ENCODE results near the gene ADAMTS3.

The ADAMTS3 gene

DNA sequence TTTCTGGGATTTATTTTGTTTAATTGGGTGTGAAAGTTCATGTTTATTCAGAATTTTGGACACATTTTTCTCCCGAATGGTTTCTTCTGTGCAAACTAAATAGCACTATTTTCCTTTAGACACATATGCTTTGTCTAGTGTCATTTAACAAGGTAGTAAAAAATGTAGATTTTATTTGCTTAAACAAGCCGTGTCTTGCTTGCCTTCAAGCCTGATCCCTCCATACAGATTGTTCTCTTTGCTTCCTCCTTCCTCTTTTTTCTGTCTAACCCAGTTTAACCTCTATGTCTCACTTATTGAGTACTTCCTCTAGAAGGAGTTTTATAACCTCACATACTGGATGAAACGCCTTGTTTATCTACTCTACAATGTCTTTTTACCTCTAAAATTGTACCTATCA is 325.4 kb downstream of the ADAMTS3 start (continued):
- no peak for TF ChIP-seq ZNF24 (tag by site-specific recombination; IDR thresholded peaks at IDR 0.05)

- H3K4me3 ChIP-seq (ENCODE audit: low read depth, low read length): no peak overlapping the region
- H3K9me3 ChIP-seq (ENCODE audit: control insufficient read depth, insufficient read depth, low read depth, low read length): no peaks in the 10 kb centered on the region
- CTCF ChIA-PET: no interaction called here
- POLR2A ChIA-PET: no interaction called here
- H3K4me1 ChIP-seq (ENCODE audit: control insufficient read depth, insufficient read depth, low read length): no peaks in the 10 kb centered on the region
- TF ChIP-seq ZNF292 (tag by site-specific recombination; IDR thresholded peaks at IDR 0.05; ENCODE audit: borderline replicate concordance, low read depth) (no peak), FEZF1 (tag by site-specific recombination; IDR thresholded peaks at IDR 0.05) (no peak), ZNF518A (tag by site-specific recombination; conservative IDR thresholded peaks at IDR 0.05; ENCODE audit: low read depth) (no peak), KLF1 (tag by site-specific recombination; IDR thresholded peaks at IDR 0.05) (no peak), ZSCAN16 (tag by site-specific recombination; IDR thresholded peaks at IDR 0.05) (no peak), KLF9 (tag by site-specific recombination; IDR thresholded peaks at IDR 0.05; ENCODE audit: low read depth) (no peak), YY1 (tag by site-specific recombination; IDR thresholded peaks at IDR 0.05) (no peak)
- TF ChIP-seq, protein P1, sequence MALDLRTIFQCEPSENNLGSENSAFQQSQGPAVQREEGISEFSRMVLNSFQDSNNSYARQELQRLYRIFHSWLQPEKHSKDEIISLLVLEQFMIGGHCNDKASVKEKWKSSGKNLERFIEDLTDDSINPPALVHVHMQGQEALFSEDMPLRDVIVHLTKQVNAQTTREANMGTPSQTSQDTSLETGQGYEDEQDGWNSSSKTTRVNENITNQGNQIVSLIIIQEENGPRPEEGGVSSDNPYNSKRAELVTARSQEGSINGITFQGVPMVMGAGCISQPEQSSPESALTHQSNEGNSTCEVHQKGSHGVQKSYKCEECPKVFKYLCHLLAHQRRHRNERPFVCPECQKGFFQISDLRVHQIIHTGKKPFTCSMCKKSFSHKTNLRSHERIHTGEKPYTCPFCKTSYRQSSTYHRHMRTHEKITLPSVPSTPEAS (tag by site-specific recombination; IDR thresholded peaks at IDR 0.05): no peak
- TF ChIP-seq, protein P2, sequence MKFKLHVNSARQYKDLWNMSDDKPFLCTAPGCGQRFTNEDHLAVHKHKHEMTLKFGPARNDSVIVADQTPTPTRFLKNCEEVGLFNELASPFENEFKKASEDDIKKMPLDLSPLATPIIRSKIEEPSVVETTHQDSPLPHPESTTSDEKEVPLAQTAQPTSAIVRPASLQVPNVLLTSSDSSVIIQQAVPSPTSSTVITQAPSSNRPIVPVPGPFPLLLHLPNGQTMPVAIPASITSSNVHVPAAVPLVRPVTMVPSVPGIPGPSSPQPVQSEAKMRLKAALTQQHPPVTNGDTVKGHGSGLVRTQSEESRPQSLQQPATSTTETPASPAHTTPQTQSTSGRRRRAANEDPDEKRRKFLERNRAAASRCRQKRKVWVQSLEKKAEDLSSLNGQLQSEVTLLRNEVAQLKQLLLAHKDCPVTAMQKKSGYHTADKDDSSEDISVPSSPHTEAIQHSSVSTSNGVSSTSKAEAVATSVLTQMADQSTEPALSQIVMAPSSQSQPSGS (tag by site-specific recombination; IDR thresholded peaks at IDR 0.05; ENCODE audit: low read depth): no peak
- no peaks in the 10 kb centered on the region for H3K36me3 ChIP-seq (ENCODE audit: control insufficient read depth in 2 of 2, insufficient read depth in 1 of 2, low read length in 2 of 2)
- H3K27ac ChIP-seq (ENCODE audit: extremely low read depth, low read depth, low read length): no peak overlapping the region
Measured at GRCh38 chr4:72239487-72240116, 329.4 kb downstream of the ADAMTS3 start.

Measured in HEK293 (cell line).